ENCODE results near the gene GLO1.

The GLO1 gene

GRCh38 chr6:38722038-38722437, 19.1 kb upstream of the GLO1 start:
- H4K91ac ChIP-seq (ENCODE audit: low read depth, low read length, poor library complexity): no peak overlapping the region
- H3K4me1 ChIP-seq (ENCODE audit: control insufficient read depth in 2 of 2, insufficient read depth in 1 of 2, low read depth in 1 of 2, low read length in 2 of 2): peaks cover 3 to 5% of the 10 kb centered on the region in 2 donors
- H2AK5ac ChIP-seq (ENCODE audit: low read depth, low read length): no peak overlapping the region
- WGBS, 2 donors (ENCODE audit: extremely low coverage in 2 of 2, insufficient read length in 2 of 2, insufficient replicate concordance in 1 of 2): no CpG with 5 or more reads among the region's 3 CpGs
- H2AFZ ChIP-seq (ENCODE audit: low read length): no peak overlapping the region
- no peak overlapping the region for H2BK15ac ChIP-seq (ENCODE audit: low read length)
- H3K4ac ChIP-seq (ENCODE audit: low read length): no peak overlapping the region
- no peak overlapping the region for H3K18ac ChIP-seq (ENCODE audit: low read length)
- no peak overlapping the region for H2BK5ac ChIP-seq (ENCODE audit: low read length)
- H3K23ac ChIP-seq (ENCODE audit: low read depth, low read length, poor library complexity): no peak overlapping the region
- H3K79me1 ChIP-seq (ENCODE audit: low read depth, low read length): no peaks in the 10 kb centered on the region
- no peak overlapping the region for H3K4me2 ChIP-seq (ENCODE audit: insufficient read depth, low read length, poor library complexity, severe bottlenecking)
- no peak overlapping the region for H3K9ac ChIP-seq (ENCODE audit: low read depth, low read length, poor library complexity)
- no peak overlapping the region for H2BK12ac ChIP-seq (ENCODE audit: low read length)
- DNase-seq (ENCODE audit: low spot score): no peak
- no peak overlapping the region for H3K27ac ChIP-seq (replicated peaks; ENCODE audit: low read length)
- H3K36me3 ChIP-seq (replicated peaks in 1 of 2; ENCODE audit: control insufficient read depth in 2 of 2, insufficient read depth in 2 of 2, low read length in 2 of 2): no peaks in the 10 kb centered on the region
- H3K14ac ChIP-seq (ENCODE audit: low read length): no peak overlapping the region
- no peaks in the 10 kb centered on the region for H3K27me3 ChIP-seq (ENCODE audit: control insufficient read depth in 3 of 3, insufficient read depth in 3 of 3, low read depth in 1 of 3, low read length in 3 of 3)
- H3K9me3 ChIP-seq (replicated peaks in 1 of 2; ENCODE audit: control insufficient read depth in 2 of 2, insufficient read depth in 1 of 2, low read depth in 1 of 2, low read length in 2 of 2): no peaks in the 10 kb centered on the region
- H3K4me3 ChIP-seq (ENCODE audit: low read length in 2 of 2): no peak overlapping the region
- no peak overlapping the region for H2BK120ac ChIP-seq (ENCODE audit: low read depth, low read length)
- no peak overlapping the region for H4K8ac ChIP-seq (ENCODE audit: low read depth, low read length)

DNA sequence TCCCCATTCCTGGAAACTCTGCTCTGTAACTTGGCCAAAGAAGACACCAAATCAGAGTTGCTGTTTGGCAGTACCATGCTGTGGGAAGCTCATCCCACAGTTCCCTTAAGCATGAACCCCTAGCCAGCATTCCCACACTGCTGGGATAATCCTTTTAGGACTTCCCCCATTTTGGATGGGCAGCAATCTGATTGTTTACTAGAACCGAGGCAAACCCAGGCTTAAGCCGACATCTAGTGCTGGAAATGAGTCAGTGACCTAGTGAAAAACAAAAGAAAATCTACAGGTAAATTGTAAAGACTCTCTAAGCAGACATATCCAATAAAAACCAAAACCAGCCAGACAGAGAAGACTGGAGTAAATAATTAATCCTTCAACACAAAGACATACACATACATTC, 17.4 kb upstream of the GLO1 start:
- no peak overlapping the region for H3K18ac ChIP-seq (ENCODE audit: low read length)
- no peak overlapping the region for H3K4me3 ChIP-seq (ENCODE audit: low read length in 2 of 2)
- no peak overlapping the region for H2BK120ac ChIP-seq (ENCODE audit: low read depth, low read length)
- H3K79me1 ChIP-seq (ENCODE audit: low read depth, low read length): no peaks in the 10 kb centered on the region
- no peaks in the 10 kb centered on the region for H3K36me3 ChIP-seq (replicated peaks in 1 of 2; ENCODE audit: control insufficient read depth in 2 of 2, insufficient read depth in 2 of 2, low read length in 2 of 2)
- H4K91ac ChIP-seq (ENCODE audit: low read depth, low read length, poor library complexity): no peak overlapping the region
- H3K4me2 ChIP-seq (ENCODE audit: insufficient read depth, low read length, poor library complexity, severe bottlenecking): no peak overlapping the region
- H3K9me3 ChIP-seq (replicated peaks in 1 of 2; ENCODE audit: control insufficient read depth in 2 of 2, insufficient read depth in 1 of 2, low read depth in 1 of 2, low read length in 2 of 2): no peaks in the 10 kb centered on the region
- no peak overlapping the region for H2AK5ac ChIP-seq (ENCODE audit: low read depth, low read length)
- WGBS, 2 donors (ENCODE audit: extremely low coverage in 2 of 2, insufficient read length in 2 of 2, insufficient replicate concordance in 1 of 2): no CpG with 5 or more reads among the region's 2 CpGs
- no peak overlapping the region for H2BK5ac ChIP-seq (ENCODE audit: low read length)
- peak overlapping the region; percentile 48 for H2AFZ ChIP-seq (ENCODE audit: low read length)
- no peak overlapping the region for H2BK15ac ChIP-seq (ENCODE audit: low read length)
- no peak overlapping the region for H2BK12ac ChIP-seq (ENCODE audit: low read length)
- no peak overlapping the region for H3K14ac ChIP-seq (ENCODE audit: low read length)
- H4K8ac ChIP-seq (ENCODE audit: low read depth, low read length): no peak overlapping the region
- DNase-seq (ENCODE audit: low spot score): peak; percentile 9
- H3K4me1 ChIP-seq (ENCODE audit: control insufficient read depth in 2 of 2, insufficient read depth in 1 of 2, low read depth in 1 of 2, low read length in 2 of 2): peaks cover 0 to 3% of the 10 kb centered on the region in 2 donors
- no peak overlapping the region for H3K4ac ChIP-seq (ENCODE audit: low read length)
- no peaks in the 10 kb centered on the region for H3K27me3 ChIP-seq (ENCODE audit: control insufficient read depth in 3 of 3, insufficient read depth in 3 of 3, low read depth in 1 of 3, low read length in 3 of 3)
- H3K27ac ChIP-seq (replicated peaks; ENCODE audit: low read length): no peak overlapping the region
- H3K9ac ChIP-seq (ENCODE audit: low read depth, low read length, poor library complexity): no peak overlapping the region
- no peak overlapping the region for H3K23ac ChIP-seq (ENCODE audit: low read depth, low read length, poor library complexity)

- no peak overlapping the region for H3K14ac ChIP-seq (ENCODE audit: low read length)
These were observed 16.4 kb upstream of the GLO1 start for GRCh38 chr6:38719358-38719757.

DNA sequence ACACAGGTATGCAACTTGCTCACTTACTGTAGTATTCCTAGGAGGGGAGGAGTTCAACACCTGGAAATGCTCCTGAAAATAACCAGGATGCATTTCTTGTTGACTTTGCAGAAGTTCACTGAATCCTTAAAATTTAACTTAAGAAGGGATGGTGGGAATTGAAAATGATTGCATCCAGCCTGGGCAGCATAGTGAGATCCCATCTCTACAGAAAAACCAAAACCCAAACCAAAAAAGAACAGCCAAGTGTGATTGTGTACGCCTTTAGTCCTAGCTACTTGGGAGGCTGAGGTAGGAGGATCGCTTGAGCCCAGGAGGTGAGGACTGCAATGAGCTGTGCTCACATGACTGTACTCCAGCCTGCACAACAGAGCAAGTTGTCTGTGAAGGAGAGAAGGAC, 13.9 kb upstream of the GLO1 start:
- H3K79me1 ChIP-seq (ENCODE audit: low read depth, low read length): no peaks in the 10 kb centered on the region
- no peaks in the 10 kb centered on the region for H3K27me3 ChIP-seq (ENCODE audit: control insufficient read depth in 3 of 3, insufficient read depth in 3 of 3, low read depth in 1 of 3, low read length in 3 of 3)
- H3K36me3 ChIP-seq (replicated peaks in 1 of 2; ENCODE audit: control insufficient read depth in 2 of 2, insufficient read depth in 2 of 2, low read length in 2 of 2): no peaks in the 10 kb centered on the region
- no peak overlapping the region for H3K14ac ChIP-seq (ENCODE audit: low read length)
- no peak overlapping the region for H2BK12ac ChIP-seq (ENCODE audit: low read length)
- H3K27ac ChIP-seq (replicated peaks; ENCODE audit: low read length): no peak overlapping the region
- no peak overlapping the region for H3K18ac ChIP-seq (ENCODE audit: low read length)
- H3K23ac ChIP-seq (ENCODE audit: low read depth, low read length, poor library complexity): no peak overlapping the region
- no peak overlapping the region for H2BK120ac ChIP-seq (ENCODE audit: low read depth, low read length)
- no peak overlapping the region for H3K4me3 ChIP-seq (ENCODE audit: low read length in 2 of 2)
- H2BK15ac ChIP-seq (ENCODE audit: low read length): no peak overlapping the region
- no peak overlapping the region for H2BK5ac ChIP-seq (ENCODE audit: low read length)
- H4K91ac ChIP-seq (ENCODE audit: low read depth, low read length, poor library complexity): no peak overlapping the region
- no peak overlapping the region for H3K4me2 ChIP-seq (ENCODE audit: insufficient read depth, low read length, poor library complexity, severe bottlenecking)
- no peak overlapping the region for H2AK5ac ChIP-seq (ENCODE audit: low read depth, low read length)
- H3K9me3 ChIP-seq (replicated peaks in 1 of 2; ENCODE audit: control insufficient read depth in 2 of 2, insufficient read depth in 1 of 2, low read depth in 1 of 2, low read length in 2 of 2): no peaks in the 10 kb centered on the region
- no peak overlapping the region for H3K9ac ChIP-seq (ENCODE audit: low read depth, low read length, poor library complexity)
- no CpG with 5 or more reads among the region's 2 CpGs for WGBS, 2 donors (ENCODE audit: extremely low coverage in 2 of 2, insufficient read length in 2 of 2, insufficient replicate concordance in 1 of 2)
- H3K4ac ChIP-seq (ENCODE audit: low read length): no peak overlapping the region
- no peak for DNase-seq (ENCODE audit: low spot score)
- no peak overlapping the region for H4K8ac ChIP-seq (ENCODE audit: low read depth, low read length)
- no peak overlapping the region for H2AFZ ChIP-seq (ENCODE audit: low read length)
- peaks cover 0 to 3% of the 10 kb centered on the region in 2 donors for H3K4me1 ChIP-seq (ENCODE audit: control insufficient read depth in 2 of 2, insufficient read depth in 1 of 2, low read depth in 1 of 2, low read length in 2 of 2)

More at GRCh38 chr6:38719358-38719757, 16.4 kb upstream of the GLO1 start:
- Histone ChIP-seq H3K9me3 (replicated peaks in 1 of 2; ENCODE audit: control insufficient read depth in 2 of 2, insufficient read depth in 1 of 2, low read depth in 1 of 2, low read length in 2 of 2) (no peaks in the 10 kb centered on the region), H4K8ac (ENCODE audit: low read depth, low read length) (no peak overlapping the region), H4K91ac (ENCODE audit: low read depth, low read length, poor library complexity) (no peak overlapping the region), H2BK5ac (ENCODE audit: low read length) (no peak overlapping the region), H3K4me3 (ENCODE audit: low read length in 2 of 2) (no peak overlapping the region), H2AFZ (ENCODE audit: low read length) (no peak overlapping the region), H2AK5ac (ENCODE audit: low read depth, low read length) (no peak overlapping the region), H3K9ac (ENCODE audit: low read depth, low read length, poor library complexity) (no peak overlapping the region), H2BK120ac (ENCODE audit: low read depth, low read length) (no peak overlapping the region), H3K79me1 (ENCODE audit: low read depth, low read length) (no peaks in the 10 kb centered on the region), H2BK15ac (ENCODE audit: low read length) (no peak overlapping the region), H3K27me3 (ENCODE audit: control insufficient read depth in 3 of 3, insufficient read depth in 3 of 3, low read depth in 1 of 3, low read length in 3 of 3) (no peaks in the 10 kb centered on the region), H2BK12ac (ENCODE audit: low read length) (no peak overlapping the region), H3K18ac (ENCODE audit: low read length) (no peak overlapping the region), H3K27ac (replicated peaks; ENCODE audit: low read length) (no peak overlapping the region), H3K4ac (ENCODE audit: low read length) (no peak overlapping the region), H3K23ac (ENCODE audit: low read depth, low read length, poor library complexity) (no peak overlapping the region), H3K4me1 (ENCODE audit: control insufficient read depth in 2 of 2, insufficient read depth in 1 of 2, low read depth in 1 of 2, low read length in 2 of 2) (peaks cover 0 to 3% of the 10 kb centered on the region in 2 donors), H3K4me2 (ENCODE audit: insufficient read depth, low read length, poor library complexity, severe bottlenecking) (no peak overlapping the region), H3K36me3 (replicated peaks in 1 of 2; ENCODE audit: control insufficient read depth in 2 of 2, insufficient read depth in 2 of 2, low read length in 2 of 2) (no peaks in the 10 kb centered on the region)
- no CpG with 5 or more reads among the region's 1 CpG for WGBS, 2 donors (ENCODE audit: extremely low coverage in 2 of 2, insufficient read length in 2 of 2, insufficient replicate concordance in 1 of 2)
- DNase-seq (ENCODE audit: low spot score): no peak

Measured in neuronal stem cell (in vitro differentiated cells).